Measurements from ENCODE around the gene TCP11. TPM values are rescaled to one million over a fixed set of nuclear protein-coding genes. Genes with fewer than 3 reads are reported as not detected.

The TCP11 gene
- total RNA-seq, 2 experiments from 2014 or later: not detected

GRCh38 chr6:35073211-35073610 lies 67.9 kb downstream of the TCP11 start:
- POLR2A ChIA-PET: no interaction called here
- CTCF ChIA-PET: no interaction called here

GRCh38 chr6:35072698-35073055 lies 68.5 kb downstream of the TCP11 start:
- CTCF ChIA-PET: no interaction called here
- POLR2A ChIA-PET: no interaction called here

- POLR2A ChIA-PET: no interaction called here
- CTCF ChIA-PET: no interaction called here
Measured at GRCh38 chr6:35072051-35072697, 69.0 kb downstream of the TCP11 start.

- CTCF ChIA-PET: no interaction called here
- POLR2A ChIA-PET: no interaction called here
Measured at GRCh38 chr6:35071347-35071994, 69.7 kb downstream of the TCP11 start.

GRCh38 chr6:35070111-35070510 lies 71.0 kb downstream of the TCP11 start:
- POLR2A ChIA-PET: no interaction called here
- CTCF ChIA-PET: interaction anchor here (0.7 to 0.8 kb wide), 2 partner anchors 28 to 139 kb away, joined by 3 to 4 read pairs; no protein-coding TSS in a partner anchor

- POLR2A ChIA-PET: no interaction called here
Measured at GRCh38 chr6:35069262-35069661, 71.9 kb downstream of the TCP11 start.

GRCh38 chr6:35068644-35069043 lies 72.5 kb downstream of the TCP11 start:
- POLR2A ChIA-PET: no interaction called here
- CTCF ChIA-PET: no interaction called here

More at GRCh38 chr6:35069262-35069661, 71.9 kb downstream of the TCP11 start:
- CTCF ChIA-PET: no interaction called here

- POLR2A ChIA-PET: no interaction called here
- CTCF ChIA-PET: no interaction called here
Measured at GRCh38 chr6:35068206-35068605, 72.9 kb downstream of the TCP11 start.

Other genes with a start within 250 kb of the TCP11 start
- gene SCUBE3, start 72.6 kb upstream of the TCP11 start, total RNA-seq: under 1 TPM; 0.06 TPM
- gene ZNF76, start 118.4 kb upstream of the TCP11 start, total RNA-seq: 10 to 100 TPM; 33.0 to 33.7 TPM
- 10 to 100 TPM; 67.9 to 70.8 TPM for gene DEF6, start 156.5 kb upstream of the TCP11 start, total RNA-seq
- 10 to 100 TPM; 15.5 to 17.8 TPM for gene PPARD, start 201.2 kb upstream of the TCP11 start, total RNA-seq